ENCODE measurements around the gene PSMG4.

The PSMG4 gene

DNA sequence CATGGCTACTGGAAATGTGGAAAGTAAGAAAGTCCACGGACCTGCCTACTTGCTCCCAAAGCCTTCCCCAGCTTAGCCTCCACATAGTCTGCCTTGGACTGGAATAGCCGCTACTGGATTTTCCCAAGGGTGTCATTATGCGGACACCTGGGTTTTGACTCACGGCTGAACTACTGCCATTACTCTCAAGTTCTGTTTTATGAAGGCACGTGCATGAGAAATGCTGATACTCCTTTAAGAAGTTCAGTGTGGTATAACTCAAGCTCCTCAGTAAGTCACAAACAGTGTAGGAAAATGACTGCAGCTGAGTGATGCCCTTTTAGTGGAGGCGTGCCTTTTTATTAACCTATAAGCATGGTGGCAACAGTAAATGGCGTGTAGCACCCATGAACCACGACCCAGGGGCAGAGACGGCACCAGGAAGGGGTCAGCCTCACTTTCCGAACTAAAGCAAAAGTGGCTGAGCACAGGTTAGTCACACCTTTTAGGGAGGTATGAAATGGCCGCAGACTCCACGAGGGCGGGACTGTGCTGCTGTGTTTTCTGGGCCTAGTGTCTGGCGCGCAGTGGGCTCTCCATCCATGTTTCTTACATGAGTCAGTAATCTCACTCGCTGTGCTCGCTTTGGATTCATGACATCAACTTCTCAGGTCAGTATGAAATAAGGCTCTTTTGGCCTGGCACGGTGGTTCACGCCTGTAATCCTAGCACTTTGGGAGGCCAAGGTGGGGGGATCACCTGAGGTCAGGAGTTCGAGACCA lies 23.9 kb downstream of the PSMG4 start:
- TF ChIP-seq EZH2phosphoT487 (IDR thresholded peaks at IDR 0.05; ENCODE audit: low read length) (no peak), EZH2 (optimal IDR thresholded peaks at IDR 0.05; ENCODE audit: low read depth, low read length) (no peak), CTCF (IDR thresholded peaks at IDR 0.05; ENCODE audit: low read length) (no peak)
- no peaks in the 10 kb centered on the region; the same call in 1 of the 2 replicates for H3K4me1 ChIP-seq (ENCODE audit: low read length)
- H3K9ac ChIP-seq (ENCODE audit: low read length), result no peak overlapping the region
- H3K27ac ChIP-seq (ENCODE audit: low read length), result no peak overlapping the region
- no peaks in the 10 kb centered on the region; the same call in 1 of the 2 replicates for H3F3A ChIP-seq (ENCODE audit: insufficient read depth, low read length)
- H3K9me2 ChIP-seq (replicated peaks; ENCODE audit: insufficient read depth, low read length), result no peaks in the 10 kb centered on the region
- H3K4me3 ChIP-seq (ENCODE audit: low read length), result no peak overlapping the region
- no peak for DNase-seq
- H3K36me3 ChIP-seq (replicated peaks; ENCODE audit: insufficient read depth, low read length), result no peaks in the 10 kb centered on the region
- H2AFZ ChIP-seq (ENCODE audit: low read length), result no peak overlapping the region
- no peaks in the 10 kb centered on the region for H3K79me2 ChIP-seq (ENCODE audit: low read length)
- no peak overlapping the region for H3K4me2 ChIP-seq (ENCODE audit: low read depth, low read length)
- H3K9me3 ChIP-seq (replicated peaks; ENCODE audit: insufficient read depth, low read length), result no peaks in the 10 kb centered on the region
- H3K27me3 ChIP-seq (replicated peaks; ENCODE audit: insufficient read depth, low read length), result no peaks in the 10 kb centered on the region
- no peaks in the 10 kb centered on the region for H4K20me1 ChIP-seq (ENCODE audit: insufficient read depth, low read length)

GRCh38 chr6:3283241-3283640 lies 24.5 kb downstream of the PSMG4 start:
- H3K4me1 ChIP-seq (ENCODE audit: low read length), result no peaks in the 10 kb centered on the region; the same call in 1 of the 2 replicates
- no peaks in the 10 kb centered on the region for H3K27me3 ChIP-seq (replicated peaks; ENCODE audit: insufficient read depth, low read length)
- H3K79me2 ChIP-seq (ENCODE audit: low read length), result no peaks in the 10 kb centered on the region
- H3K9ac ChIP-seq (ENCODE audit: low read length), result no peak overlapping the region
- H3K9me3 ChIP-seq (replicated peaks; ENCODE audit: insufficient read depth, low read length), result no peaks in the 10 kb centered on the region
- no peaks in the 10 kb centered on the region for H3K9me2 ChIP-seq (replicated peaks; ENCODE audit: insufficient read depth, low read length)
- DNase-seq, result no peak
- no peak overlapping the region for H2AFZ ChIP-seq (ENCODE audit: low read length)
- no peaks in the 10 kb centered on the region; the same call in 1 of the 2 replicates for H3F3A ChIP-seq (ENCODE audit: insufficient read depth, low read length)
- TF ChIP-seq CTCF (IDR thresholded peaks at IDR 0.05; ENCODE audit: low read length) (no peak), EZH2 (optimal IDR thresholded peaks at IDR 0.05; ENCODE audit: low read depth, low read length) (no peak), EZH2phosphoT487 (IDR thresholded peaks at IDR 0.05; ENCODE audit: low read length) (no peak)
- H4K20me1 ChIP-seq (ENCODE audit: insufficient read depth, low read length), result no peaks in the 10 kb centered on the region
- H3K4me2 ChIP-seq (ENCODE audit: low read depth, low read length), result no peak overlapping the region
- H3K36me3 ChIP-seq (replicated peaks; ENCODE audit: insufficient read depth, low read length), result no peaks in the 10 kb centered on the region
- H3K27ac ChIP-seq (ENCODE audit: low read length), result no peak overlapping the region
- H3K4me3 ChIP-seq (ENCODE audit: low read length), result no peak overlapping the region

DNA sequence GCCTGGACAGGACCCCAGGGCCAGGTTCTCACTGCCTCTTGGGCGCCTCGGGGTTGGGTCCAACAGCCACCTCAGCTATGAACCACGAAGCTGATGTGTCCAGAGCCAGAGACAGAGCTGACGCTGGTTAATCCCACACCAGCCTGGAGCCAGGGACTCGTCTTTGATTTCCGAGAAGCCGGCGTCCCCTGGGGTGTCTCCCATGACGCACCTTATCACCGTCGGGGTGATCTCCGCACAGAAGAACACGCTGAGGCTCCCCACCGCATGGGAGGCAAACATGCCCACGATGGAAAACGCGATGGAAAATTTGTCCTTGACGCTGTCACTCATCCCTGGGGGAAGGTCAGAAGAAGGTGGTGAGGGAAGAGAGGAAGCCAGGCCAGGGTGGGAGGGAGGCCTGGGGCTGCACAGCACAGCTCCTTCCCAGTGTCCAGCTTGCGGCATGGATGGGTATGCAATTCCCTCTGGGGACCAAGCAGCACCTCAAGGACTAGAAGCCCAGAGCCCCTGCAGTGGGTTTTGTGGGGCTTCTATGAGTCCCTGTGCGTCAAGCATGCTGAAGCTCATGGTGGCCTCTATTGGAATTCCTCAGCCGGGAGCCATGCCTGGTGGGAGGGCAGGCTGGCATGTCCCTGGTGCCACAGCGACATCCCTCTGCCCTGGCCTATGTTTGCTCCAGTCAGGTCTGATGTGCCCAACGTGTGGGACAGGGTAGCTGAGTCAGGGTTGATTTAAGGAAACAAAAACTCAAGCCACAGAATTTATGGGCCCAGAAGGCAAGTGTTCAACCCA lies 25.1 kb downstream of the PSMG4 start:
- TF ChIP-seq EZH2phosphoT487 (IDR thresholded peaks at IDR 0.05; ENCODE audit: low read length) (no peak), CTCF (IDR thresholded peaks at IDR 0.05; ENCODE audit: low read length) (no peak), EZH2 (optimal IDR thresholded peaks at IDR 0.05; ENCODE audit: low read depth, low read length) (no peak)
- Histone ChIP-seq H3K9me3 (replicated peaks; ENCODE audit: insufficient read depth, low read length) (no peaks in the 10 kb centered on the region), H2AFZ (ENCODE audit: low read length) (no peak overlapping the region), H3K79me2 (ENCODE audit: low read length) (no peaks in the 10 kb centered on the region), H3K4me1 (ENCODE audit: low read length) (no peaks in the 10 kb centered on the region), H3F3A (ENCODE audit: insufficient read depth, low read length) (no peaks in the 10 kb centered on the region), H3K4me2 (ENCODE audit: low read depth, low read length) (no peak overlapping the region), H3K27ac (ENCODE audit: low read length) (no peak overlapping the region), H3K9ac (ENCODE audit: low read length) (no peak overlapping the region), H3K36me3 (replicated peaks; ENCODE audit: insufficient read depth, low read length) (no peaks in the 10 kb centered on the region), H4K20me1 (ENCODE audit: insufficient read depth, low read length) (no peaks in the 10 kb centered on the region), H3K27me3 (replicated peaks; ENCODE audit: insufficient read depth, low read length) (no peaks in the 10 kb centered on the region), H3K9me2 (replicated peaks; ENCODE audit: insufficient read depth, low read length) (no peaks in the 10 kb centered on the region), H3K4me3 (ENCODE audit: low read length) (no peak overlapping the region)
- DNase-seq, result no peak

Measured in MM.1S (cell line).